ENCODE results near the gene ZXDC.

ZXDC gene

GRCh38 chr3:126500016-126500415, 24.3 kb upstream of the ZXDC start:
- DNase-seq (ENCODE audit: insufficient read length, low spot score) = no peak
- FAIRE-seq = no peak
- no peak for TF ChIP-seq CTCF (IDR thresholded peaks at IDR 0.05; ENCODE audit: insufficient read depth, missing control alignments)

- no peak for TF ChIP-seq CTCF (IDR thresholded peaks at IDR 0.05; ENCODE audit: insufficient read depth, missing control alignments)
- DNase-seq (ENCODE audit: insufficient read length, low spot score) (no peak), FAIRE-seq (no peak)
These were observed 23.7 kb upstream of the ZXDC start for GRCh38 chr3:126499401-126499800.

GRCh38 chr3:126498929-126499328, 23.2 kb upstream of the ZXDC start:
- FAIRE-seq (no peak), DNase-seq (ENCODE audit: insufficient read length, low spot score) (no peak)
- no peak for TF ChIP-seq CTCF (IDR thresholded peaks at IDR 0.05; ENCODE audit: insufficient read depth, missing control alignments)

- TF ChIP-seq CTCF (IDR thresholded peaks at IDR 0.05; ENCODE audit: insufficient read depth, missing control alignments) = no peak
- DNase-seq (ENCODE audit: insufficient read length, low spot score) (no peak), FAIRE-seq (no peak)
These were observed 22.8 kb upstream of the ZXDC start for GRCh38 chr3:126498461-126498860.

- DNase-seq (ENCODE audit: insufficient read length, low spot score) (no peak), FAIRE-seq (no peak)
- TF ChIP-seq CTCF (IDR thresholded peaks at IDR 0.05; ENCODE audit: insufficient read depth, missing control alignments) = no peak
These were observed 22.3 kb upstream of the ZXDC start for GRCh38 chr3:126497956-126498355.

GRCh38 chr3:126496894-126497850, 21.5 kb upstream of the ZXDC start:
- no peak for TF ChIP-seq CTCF (IDR thresholded peaks at IDR 0.05; ENCODE audit: insufficient read depth, missing control alignments)
- DNase-seq (ENCODE audit: insufficient read length, low spot score) = no peak
- FAIRE-seq = no peak

GRCh38 chr3:126495786-126496185, 20.1 kb upstream of the ZXDC start:
- TF ChIP-seq CTCF (IDR thresholded peaks at IDR 0.05; ENCODE audit: insufficient read depth, missing control alignments) = no peak
- no peak for DNase-seq (ENCODE audit: insufficient read length, low spot score)
- no peak for FAIRE-seq
